HCT116 (cell line): Measurements from ENCODE around the gene XPC. TPM values are rescaled to one million over a fixed set of nuclear protein-coding genes. Genes with fewer than 3 reads are reported as not detected.

Experiments used
- ATAC-seq: fragments of 200-7000 bp; cut with Tn5 transposase; 2 replicates; pipeline ENCODE4 v1.9.1; 2020; ENCODE audit warnings: mild to moderate bottlenecking, moderate library complexity
- BruUV-seq: library from RNA; stranded (reverse); fragments of 400-500 nt; replicated peaks from 2 replicates; lab custom pipeline; 2021; lab: Mats Ljungman, UMichigan
- CTCF ChIA-PET: fragments of 300-600 bp; sonication (Branson Sonifier 250); formaldehyde crosslinking; loops from one replicate; lab custom pipeline; 2021; ENCODE audit warnings: antibody characterized with exemption; lab: Charles Lee
- POLR2A ChIA-PET: fragments of 300-600, 350-600 bp; sonication (Branson Sonifier 250); formaldehyde crosslinking; loops from one replicate; lab custom pipeline; 2021; ENCODE audit warnings: antibody characterized with exemption; lab: Charles Lee
- RAD21 ChIA-PET, 2 experiments: fragments of 300-600 bp; sonication (Branson Sonifier 250); formaldehyde crosslinking; loops; one replicate each; lab custom pipeline; 2023; ENCODE audit warnings: low total read pairs in 2 of 2; ENCODE audit not compliant: uncharacterized antibody in 2 of 2, unreplicated experiment in 2 of 2, low non-redundant PET in 1 of 2; lab: Charles Lee
- DNase-seq: peaks from one replicate; pipeline ENCODE4 v3.0.0-alpha.2; 2010; ENCODE audit warnings: low read depth, low spot score
- H2AFZ ChIP-seq: fragments of 200-600 bp; shearing (Covaris generic), sonication (generic); 2 replicates; pipeline ENCODE4 v1.6.1; 2017; ENCODE audit warnings: low read depth, mixed run types, mixed read lengths, antibody characterized with exemption, low read length; ENCODE audit not compliant: poor library complexity, severe bottlenecking
- H3K27ac ChIP-seq: 2 replicates; pipeline ENCODE4 v1.5.1; 2012; ENCODE audit warnings: low read depth, low read length
- H3K27me3 ChIP-seq: fragments of 200-600 bp; sonication (generic); 2 replicates; pipeline ENCODE4 v1.6.1; 2016; ENCODE audit warnings: mixed run types, low read length, mixed read lengths; ENCODE audit not compliant: insufficient read depth
- H3K36me3 ChIP-seq, 2 experiments: fragments of 200-500 bp in 1 of 2; fragments of 200-600 bp in 1 of 2; sonication (Bioruptor generic) in 1 of 2; sonication (generic) in 1 of 2; 2 replicates each; pipeline versions ENCODE4 v1.5.1 to v1.6.1; 2014 to 2016; ENCODE audit warnings: low read length in 2 of 2, inconsistent platforms in 1 of 2, mixed read lengths in 1 of 2, mixed run types in 1 of 2; ENCODE audit not compliant: insufficient read depth in 2 of 2, control insufficient read depth in 1 of 2
- H3K4me1 ChIP-seq, 2 experiments: fragments of 200-600 bp in 1 of 2; sonication (generic) in 1 of 2; 2 replicates each; pipeline versions ENCODE4 v1.5.1 to v1.6.1; 2012 to 2017; ENCODE audit warnings: low read length in 2 of 2, inconsistent platforms in 1 of 2, mild to moderate bottlenecking in 1 of 2, mixed read lengths in 1 of 2, mixed run types in 1 of 2, moderate library complexity in 1 of 2; ENCODE audit not compliant: insufficient read depth in 2 of 2, control insufficient read depth in 1 of 2
- H3K4me2 ChIP-seq: fragments of 200-600 bp; sonication (generic); 2 replicates; pipeline ENCODE4 v1.6.1; 2017; ENCODE audit warnings: mixed run types, low read length, mixed read lengths
- H3K4me3 ChIP-seq, 2 experiments: fragments of 200-600 bp in 1 of 2; sonication (generic) in 1 of 2; replicated peaks in 1 of 2; 2 replicates each; pipeline ENCODE4 v1.5.1; 2011 to 2016; ENCODE audit warnings: low read length in 2 of 2, control low read depth in 1 of 2, low read depth in 1 of 2, mild to moderate bottlenecking in 1 of 2, mixed read lengths in 1 of 2, mixed run types in 1 of 2
- H3K79me2 ChIP-seq: fragments of 200-600 bp; sonication (generic); 2 replicates; pipeline ENCODE4 v1.6.1; 2017; ENCODE audit warnings: mild to moderate bottlenecking, mixed run types, low read length, moderate library complexity, mixed read lengths; ENCODE audit not compliant: insufficient read depth
- H3K9ac ChIP-seq: fragments of 200-600 bp; sonication (generic); 2 replicates; pipeline ENCODE4 v1.6.1; 2016; ENCODE audit warnings: low read length, mixed read lengths
- H3K9me2 ChIP-seq: fragments of 200-600 bp; sonication (generic), shearing (Covaris generic); 2 replicates; pipeline ENCODE4 v1.6.1; 2017; ENCODE audit warnings: mixed run types, mild to moderate bottlenecking, moderate library complexity; ENCODE audit not compliant: insufficient read depth
- H3K9me3 ChIP-seq, 2 experiments: fragments of 200-500 bp in 1 of 2; fragments of 200-600 bp in 1 of 2; sonication (Bioruptor generic) in 1 of 2; sonication (generic) in 1 of 2; 2 replicates each; pipeline ENCODE4 v1.6.1; 2014 to 2017; ENCODE audit warnings: low read length in 2 of 2, mixed read lengths in 2 of 2, inconsistent platforms in 1 of 2, low read depth in 1 of 2, mild to moderate bottlenecking in 1 of 2, mixed run types in 1 of 2, moderate library complexity in 1 of 2; ENCODE audit not compliant: control insufficient read depth in 1 of 2, insufficient read depth in 1 of 2
- H4K20me1 ChIP-seq: fragments of 200-600 bp; sonication (generic), shearing (Covaris generic); 2 replicates; pipeline ENCODE4 v1.6.1; 2017; ENCODE audit warnings: mixed run types, mild to moderate bottlenecking, moderate library complexity; ENCODE audit not compliant: insufficient read depth
- EZH2 ChIP-seq: fragments of 200-600 bp; sonication (generic); IDR thresholded peaks from 2 replicates; pipeline ENCODE4 v1.6.1; 2017; ENCODE audit warnings: antibody characterized with exemption, mixed run types
- RAD21 ChIP-seq: IDR thresholded peaks from 2 replicates; pipeline ENCODE4 v1.6.1; 2012; ENCODE audit warnings: low read depth, mild to moderate bottlenecking
- TCF7L2 ChIP-seq: IDR thresholded peaks from 2 replicates; pipeline ENCODE4 v1.7.0; 2011; ENCODE audit warnings: borderline replicate concordance, inconsistent platforms; ENCODE audit not compliant: insufficient read depth, insufficient read length; ENCODE audit errors: extremely low read depth
- ZFX ChIP-seq: fragments of 450-650 bp; IDR thresholded peaks from 2 replicates; pipeline ENCODE4 v1.6.1; 2017
- intact Hi-C: fragments of 100-400 bp; cut with micrococcal nuclease; formaldehyde crosslinking; loops from 2 replicates; pipeline ENCODE4 v1.10.0; 2022
- total RNA-seq: library from RNA; stranded (reverse); gene quantifications from one replicate; pipeline ENCODE4 v1.2.1, GENCODE V29; 2021; ENCODE audit not compliant: unreplicated experiment
- TF ChIP-seq, protein P1 (sequence below): IDR thresholded peaks from 2 replicates; pipeline ENCODE4 v1.6.1; 2012
- TF ChIP-seq, protein P2 (sequence below): IDR thresholded peaks from 2 replicates; pipeline ENCODE4 v1.6.1; 2011; ENCODE audit warnings: mild to moderate bottlenecking, low read length, moderate library complexity; ENCODE audit not compliant: insufficient replicate concordance; ENCODE audit errors: extremely low read depth
- TF ChIP-seq, protein P3 (sequence below): IDR thresholded peaks from 2 replicates; pipeline ENCODE4 v1.6.1; 2012
- TF ChIP-seq, protein P4 (sequence below), 3 experiments: fragments of 200-600 bp in 1 of 3; sonication (generic) in 1 of 3; IDR thresholded peaks in 2 of 3; conservative IDR thresholded peaks in 1 of 3; 2 replicates each; pipeline ENCODE4 v1.5.1; 2012 to 2017; ENCODE audit warnings: low read depth in 2 of 3, low read length in 2 of 3, antibody characterized with exemption in 1 of 3, borderline replicate concordance in 1 of 3, control low read depth in 1 of 3, mild to moderate bottlenecking in 1 of 3, mixed read lengths in 1 of 3, mixed run types in 1 of 3, moderate library complexity in 1 of 3; ENCODE audit not compliant: insufficient read depth in 1 of 3

Gene XPC
- total RNA-seq, 1 experiment from 2014 or later: 29.5 TPM

DNA sequence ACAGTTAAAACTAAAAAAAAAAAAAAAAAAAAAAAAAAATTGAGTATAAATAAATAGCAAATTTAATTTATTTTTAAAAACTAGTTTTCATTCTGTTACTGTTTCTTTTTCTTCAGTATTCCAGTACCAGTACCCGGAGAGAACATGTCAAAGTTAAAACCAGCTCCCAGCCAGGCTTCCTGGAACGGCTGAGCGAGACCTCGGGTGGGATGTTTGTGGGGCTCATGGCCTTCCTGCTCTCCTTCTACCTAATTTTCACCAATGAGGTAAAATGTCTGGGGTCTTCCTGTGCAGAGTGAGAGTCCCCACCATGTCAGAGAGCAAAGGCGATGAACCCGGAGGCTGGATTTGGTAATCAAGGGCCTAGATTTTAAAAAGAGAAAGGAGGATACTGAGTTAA, 49.1 kb downstream of the XPC start:
- H3K4me3 ChIP-seq: no peak overlapping the region
- intact Hi-C loops: loop anchor here (5.0 to 10.0 kb wide), 3 partner anchors 48 to 474 kb away; partner anchors contain the start of genes LSM3 and XPC
- peaks cover 51% of the 10 kb centered on the region for H3K79me2 ChIP-seq
- H3K36me3 ChIP-seq: peaks cover 22 to 36% of the 10 kb centered on the region in 2 experiments; a peak in 3 of 4 replicates
- no peak for TF ChIP-seq TCF7L2
- TF ChIP-seq ZFX: no peak
- no peak for TF ChIP-seq EZH2
- TF ChIP-seq, protein P1, sequence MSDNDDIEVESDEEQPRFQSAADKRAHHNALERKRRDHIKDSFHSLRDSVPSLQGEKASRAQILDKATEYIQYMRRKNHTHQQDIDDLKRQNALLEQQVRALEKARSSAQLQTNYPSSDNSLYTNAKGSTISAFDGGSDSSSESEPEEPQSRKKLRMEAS: no peak
- TF ChIP-seq, protein P2, sequence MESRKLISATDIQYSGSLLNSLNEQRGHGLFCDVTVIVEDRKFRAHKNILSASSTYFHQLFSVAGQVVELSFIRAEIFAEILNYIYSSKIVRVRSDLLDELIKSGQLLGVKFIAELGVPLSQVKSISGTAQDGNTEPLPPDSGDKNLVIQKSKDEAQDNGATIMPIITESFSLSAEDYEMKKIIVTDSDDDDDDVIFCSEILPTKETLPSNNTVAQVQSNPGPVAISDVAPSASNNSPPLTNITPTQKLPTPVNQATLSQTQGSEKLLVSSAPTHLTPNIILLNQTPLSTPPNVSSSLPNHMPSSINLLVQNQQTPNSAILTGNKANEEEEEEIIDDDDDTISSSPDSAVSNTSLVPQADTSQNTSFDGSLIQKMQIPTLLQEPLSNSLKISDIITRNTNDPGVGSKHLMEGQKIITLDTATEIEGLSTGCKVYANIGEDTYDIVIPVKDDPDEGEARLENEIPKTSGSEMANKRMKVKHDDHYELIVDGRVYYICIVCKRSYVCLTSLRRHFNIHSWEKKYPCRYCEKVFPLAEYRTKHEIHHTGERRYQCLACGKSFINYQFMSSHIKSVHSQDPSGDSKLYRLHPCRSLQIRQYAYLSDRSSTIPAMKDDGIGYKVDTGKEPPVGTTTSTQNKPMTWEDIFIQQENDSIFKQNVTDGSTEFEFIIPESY: no peak
- no peak for TF ChIP-seq RAD21
- TF ChIP-seq, protein P3, sequence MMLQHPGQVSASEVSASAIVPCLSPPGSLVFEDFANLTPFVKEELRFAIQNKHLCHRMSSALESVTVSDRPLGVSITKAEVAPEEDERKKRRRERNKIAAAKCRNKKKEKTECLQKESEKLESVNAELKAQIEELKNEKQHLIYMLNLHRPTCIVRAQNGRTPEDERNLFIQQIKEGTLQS: no peak
- TF ChIP-seq, protein P4, sequence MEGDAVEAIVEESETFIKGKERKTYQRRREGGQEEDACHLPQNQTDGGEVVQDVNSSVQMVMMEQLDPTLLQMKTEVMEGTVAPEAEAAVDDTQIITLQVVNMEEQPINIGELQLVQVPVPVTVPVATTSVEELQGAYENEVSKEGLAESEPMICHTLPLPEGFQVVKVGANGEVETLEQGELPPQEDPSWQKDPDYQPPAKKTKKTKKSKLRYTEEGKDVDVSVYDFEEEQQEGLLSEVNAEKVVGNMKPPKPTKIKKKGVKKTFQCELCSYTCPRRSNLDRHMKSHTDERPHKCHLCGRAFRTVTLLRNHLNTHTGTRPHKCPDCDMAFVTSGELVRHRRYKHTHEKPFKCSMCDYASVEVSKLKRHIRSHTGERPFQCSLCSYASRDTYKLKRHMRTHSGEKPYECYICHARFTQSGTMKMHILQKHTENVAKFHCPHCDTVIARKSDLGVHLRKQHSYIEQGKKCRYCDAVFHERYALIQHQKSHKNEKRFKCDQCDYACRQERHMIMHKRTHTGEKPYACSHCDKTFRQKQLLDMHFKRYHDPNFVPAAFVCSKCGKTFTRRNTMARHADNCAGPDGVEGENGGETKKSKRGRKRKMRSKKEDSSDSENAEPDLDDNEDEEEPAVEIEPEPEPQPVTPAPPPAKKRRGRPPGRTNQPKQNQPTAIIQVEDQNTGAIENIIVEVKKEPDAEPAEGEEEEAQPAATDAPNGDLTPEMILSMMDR (IDR thresholded peaks at IDR 0.05 in 2 of 3, conservative IDR thresholded peaks at IDR 0.05 in 1 of 3; ENCODE audit: borderline replicate concordance in 1 of 3, insufficient read depth in 1 of 3, low read depth in 2 of 3, low read length in 2 of 3): no peak
- H3K27ac ChIP-seq: no peak overlapping the region
- H3K4me1 ChIP-seq: peaks cover 8 to 10% of the 10 kb centered on the region in 2 experiments; a peak in 3 of 4 replicates
- no peak overlapping the region for H3K4me2 ChIP-seq
- DNase-seq (no peak), ATAC-seq (no peak)
- RAD21 ChIA-PET: no interaction called here
- no peak overlapping the region for H2AFZ ChIP-seq
- H3K27me3 ChIP-seq: no peaks in the 10 kb centered on the region
- POLR2A ChIA-PET: no interaction called here
- CTCF ChIA-PET: interaction anchor here (0.7 to 1.6 kb wide), 2 partner anchors 13 to 233 kb away, joined by 3 read pairs; no protein-coding TSS in a partner anchor
- no peak overlapping the region for H3K9ac ChIP-seq
- BruUV-seq: no TSS peak
- H3K9me3 ChIP-seq: no peaks in the 10 kb centered on the region
- no peaks in the 10 kb centered on the region for H3K9me2 ChIP-seq
- H4K20me1 ChIP-seq: no peaks in the 10 kb centered on the region; the same call in 1 of the 2 replicates
